Ovary (tissue), 9 donors: ENCODE results near the gene PRR19. TPM values are rescaled to one million over a fixed set of nuclear protein-coding genes. Genes with fewer than 3 reads are reported as not detected.

Source experiments
- DNase-seq, 5 donors: peaks; one replicate each; pipeline ENCODE4 v3.0.0-alpha.2; 2019 to 2020
- H3K27ac ChIP-seq, 2 donors: fragments of 200-600 bp; one replicate each; pipeline versions ENCODE4 v1.5.1 to v1.8.0; 2019 to 2022
- H3K27me3 ChIP-seq: fragments of 200-600 bp; one replicate; pipeline ENCODE4 v1.8.0; 2022
- H3K36me3 ChIP-seq: fragments of 200-600 bp; sonication (generic); one replicate; pipeline ENCODE4 v1.5.1; 2019
- H3K4me1 ChIP-seq: one replicate; pipeline ENCODE4 v1.8.1; 2013; ENCODE audit warnings: mild to moderate bottlenecking, moderate library complexity; ENCODE audit not compliant: insufficient read depth
- H3K4me3 ChIP-seq: fragments of 200-600 bp; sonication (generic); one replicate; pipeline ENCODE4 v1.5.1; 2017
- H3K9me3 ChIP-seq, 2 donors: fragments of 200-600 bp in 1 of 2; sonication (generic) in 1 of 2; one replicate each; pipeline versions ENCODE4 v1.5.1 to v1.8.1; 2013 to 2019; ENCODE audit warnings: mild to moderate bottlenecking in 1 of 2, moderate library complexity in 1 of 2
- CTCF ChIP-seq, 3 donors: fragments of 450-650 bp in 2 of 3; fragments of 200-600 bp in 1 of 3; IDR thresholded peaks; one replicate each; pipeline versions ENCODE4 v1.5.1 to v1.8.0; 2016 to 2022; ENCODE audit warnings: antibody characterized with exemption in 3 of 3, mild to moderate bottlenecking in 1 of 3
- EP300 ChIP-seq: sonication (generic); formaldehyde crosslinking; IDR thresholded peaks from one replicate; pipeline ENCODE4 v1.6.1; 2017; ENCODE audit warnings: antibody characterized with exemption
- POLR2A ChIP-seq: fragments of 450-650 bp; IDR thresholded peaks from one replicate; pipeline ENCODE4 v1.6.1; 2017; ENCODE audit warnings: antibody characterized with exemption, mild to moderate bottlenecking, moderate library complexity
- WGBS, 3 donors: extraction: QIAGEN DNeasy Blood & Tissue Kit in 1 of 3; methylation state at CpG; one replicate each; pipeline versions ENCODE4 v1.1.5 to v1.1.7; 2013 to 2017; 5-methylcytosine and 5-hydroxymethylcytosine counted together
- intact Hi-C, 4 donors: fragments of 100-400 bp; cut with DNase I; formaldehyde crosslinking; loops; one replicate each; pipeline versions ENCODE4 v1.11.0 to v1.15.1; 2022 to 2023
- polyA plus RNA-seq, 2 donors: library from polyadenylated mRNA; stranded (reverse); fragments of 200-250 nt in 1 of 2; fragments of 350-450 nt in 1 of 2; fragmentation: Illumina TruSeq in 1 of 2; extraction: RNeasy Lipid Tissue Mini Kit (QIAGEN cat#74804) in 1 of 2; gene quantifications; one replicate each; pipeline ENCODE4 v1.2.3, GENCODE V29; 2013 to 2014
- total RNA-seq, 7 donors: library from RNA; depleted of rRNA in 2 of 7; stranded (reverse); fragments of >200 nt in 2 of 7; fragmentation: NEBNext Ultra II Directional in 3 of 7; extraction: Animal tissue kit (Norgen Biotek cat#: 25700) in 3 of 7; gene quantifications; one replicate each; pipeline versions ENCODE4 v1.1.0 to v1.2.4, GENCODE V29; 2016 to 2023
- donor health status: DM: no; HTN: no; CAD: no; lungs with moderate emphysema.
- donor health status: DM: no; HTN: no; CAD: no.
- donor health status: Bipolar disorder and iron deficiency.
- donor health status: DM: yes; HTN: yes; CAD: no.
- donor health status: DM: no; HTN: no; CAD: no.
- donor health status: DM: yes; HTN: yes; CAD: no.

PRR19 gene
- total and polyA plus RNA-seq, 9 donors: 0.58 to 2.9 (median 0.77) TPM; not detected in 2

GRCh38 chr19:42279902-42280814 lies 21.8 kb upstream of the PRR19 start:
- Histone ChIP-seq H3K36me3 (no peaks in the 10 kb centered on the region), H3K27ac (peak overlapping the region; percentile 83 to 98), H3K27me3 (no peaks in the 10 kb centered on the region), H3K9me3 (no peaks in the 10 kb centered on the region), H3K4me3 (peak overlapping the region; percentile 91), H3K4me1 (peaks cover 22% of the 10 kb centered on the region)
- DNase-seq: peak; percentile 95 to 97 (median 96)
- TF ChIP-seq CTCF (IDR thresholded peaks at IDR 0.05): peak; percentile 96 to 98 (median 96)
- TF ChIP-seq EP300: no peak
- TF ChIP-seq POLR2A: peak; percentile 55
- WGBS, 3 donors: 0 to 1% (median 0%) methylated on average over 67 to 89 of the region's 89 CpGs
- intact Hi-C loops: loop anchor here in 2 of 4 donors (2.0 kb wide), 2 partner anchors 25 to 35 kb away; partner anchors contain the start of gene ERF (in 1 of the 2)

- DNase-seq: peak in 2 of 5 donors; percentile 83 to 85
- H3K9me3 ChIP-seq: no peaks in the 10 kb centered on the region
- WGBS, 3 donors: 0 to 1% (median 0%) methylated on average over 16 to 20 of the region's 20 CpGs
- peak overlapping the region; percentile 91 for H3K4me3 ChIP-seq
- H3K27ac ChIP-seq: peak overlapping the region; percentile 83 to 98
- H3K4me1 ChIP-seq: peaks cover 27% of the 10 kb centered on the region
- no peaks in the 10 kb centered on the region for H3K27me3 ChIP-seq
- no peaks in the 10 kb centered on the region for H3K36me3 ChIP-seq
- intact Hi-C loops: loop anchor here in 2 of 4 donors (2.0 kb wide), 2 partner anchors 26 to 36 kb away; partner anchors contain the start of gene ERF (in 1 of the 2)
- TF ChIP-seq CTCF (IDR thresholded peaks at IDR 0.05): no peak
- TF ChIP-seq POLR2A: no peak
- TF ChIP-seq EP300: no peak
These were observed 21.2 kb upstream of the PRR19 start for GRCh38 chr19:42280815-42281145.

GRCh38 chr19:42281146-42281826 lies 20.6 kb upstream of the PRR19 start:
- Histone ChIP-seq H3K27me3 (no peaks in the 10 kb centered on the region), H3K36me3 (no peaks in the 10 kb centered on the region), H3K27ac (peak overlapping the region; percentile 83 to 98), H3K9me3 (no peaks in the 10 kb centered on the region), H3K4me3 (peak overlapping the region; percentile 91), H3K4me1 (peaks cover 32% of the 10 kb centered on the region)
- intact Hi-C loops: loop anchor here in 2 of 4 donors (2.0 kb wide), 2 partner anchors 26 to 36 kb away; partner anchors contain the start of gene ERF (in 1 of the 2)
- 8 to 11% (median 11%) methylated on average over 15 to 25 of the region's 25 CpGs for WGBS, 3 donors
- peak; percentile 66 to 79 (median 76) for DNase-seq
- TF ChIP-seq EP300 (no peak), CTCF (IDR thresholded peaks at IDR 0.05) (peak in 1 of 3 donors; percentile 10), POLR2A (no peak)
